Measurements from ENCODE around the gene MTRF1L.

- TF ChIP-seq CTCF (conservative IDR thresholded peaks at IDR 0.05; ENCODE audit: low read depth, low read length) (peak; percentile 74), EZH2 (IDR thresholded peaks at IDR 0.05; ENCODE audit: borderline replicate concordance, low read depth, low read length, poor library complexity, severe bottlenecking) (no peak)
These were observed 49.5 kb downstream of the MTRF1L start for GRCh38 chr6:152952866-152953509.

Measured in A673 (cell line).